GM18858 (cell line): ENCODE measurements around the gene CAMSAP1.
"Not testable (repeated sequence)": the region's sequence is repeated elsewhere in the genome, so short reads cannot be mapped to it uniquely, and the experiment has no call there.

ENCODE experiments used
- ATAC-seq: cut with Tn5 transposase; IDR thresholded peaks from one replicate; pipeline ENCODE4 v1.9.1; 2021; ENCODE audit not compliant: unreplicated experiment

The CAMSAP1 gene

DNA sequence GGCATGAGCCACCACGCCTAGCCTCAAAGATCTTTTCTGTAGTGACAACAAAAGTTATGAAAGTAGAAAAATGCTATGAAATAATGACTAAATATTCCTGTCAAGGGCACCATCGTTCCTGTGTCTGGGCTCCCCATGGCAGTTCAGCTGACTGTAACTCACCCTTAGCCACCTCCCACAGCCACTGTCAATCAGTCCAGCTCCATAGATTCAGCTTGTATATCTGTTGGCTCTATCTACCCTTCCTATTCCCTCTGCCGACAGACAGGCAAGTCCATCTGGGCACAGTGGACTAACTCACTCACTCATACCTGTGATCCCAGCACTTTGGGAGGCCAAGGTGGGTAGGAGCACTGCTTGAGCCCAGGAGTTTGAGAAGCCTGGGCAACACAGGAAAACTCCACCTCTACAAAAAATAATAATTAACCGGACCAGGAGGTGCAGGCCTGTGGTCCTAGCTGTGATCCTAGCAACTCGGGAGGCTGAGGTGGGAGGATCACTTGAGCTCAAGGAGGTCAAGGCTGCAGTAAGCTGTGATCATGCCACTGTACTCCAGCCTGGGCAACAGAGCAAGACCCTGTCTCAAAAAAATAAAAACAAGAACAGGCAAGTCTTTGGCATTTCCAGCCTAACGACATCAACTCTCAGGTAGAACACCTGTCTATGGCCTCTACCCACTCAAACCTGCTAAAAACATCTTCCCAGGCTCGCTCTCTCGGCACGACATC, 6.2 kb downstream of the CAMSAP1 start:
- ATAC-seq: no peak

DNA sequence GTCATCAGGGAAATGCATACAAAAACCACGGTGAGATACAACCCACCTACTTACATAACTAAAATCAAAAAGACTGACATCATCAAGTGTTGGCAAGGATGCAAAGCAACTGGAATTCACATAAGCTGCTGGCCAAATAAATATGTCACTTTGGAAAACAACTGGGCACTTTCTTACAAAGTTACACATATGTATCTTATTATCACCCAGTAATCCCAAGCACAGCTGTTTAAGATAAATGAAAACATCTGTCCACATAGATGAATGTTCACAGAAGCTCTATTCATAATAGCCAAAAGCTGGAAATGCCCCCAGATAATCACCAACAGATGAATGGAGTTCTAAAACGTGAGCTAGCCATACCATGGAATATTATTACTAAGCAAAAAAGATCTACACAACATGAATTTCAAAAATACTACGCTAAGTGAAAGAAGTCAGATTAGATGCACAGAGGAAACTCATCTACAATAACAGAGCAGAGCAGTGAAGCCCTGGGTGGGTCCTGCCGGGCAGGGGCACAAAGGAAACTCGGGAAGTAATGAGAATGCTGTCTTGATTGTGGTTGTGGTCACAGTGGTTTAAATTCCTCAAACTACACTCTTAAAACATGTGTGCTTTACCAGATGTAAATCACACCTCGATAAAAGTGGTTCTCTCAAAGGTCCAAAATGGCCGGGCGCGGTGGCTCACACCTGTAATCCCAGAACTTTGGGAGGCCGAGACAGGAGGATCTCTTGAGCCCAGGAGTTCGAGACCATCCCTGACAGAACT, 8.5 kb downstream of the CAMSAP1 start:
- no peak for ATAC-seq

DNA sequence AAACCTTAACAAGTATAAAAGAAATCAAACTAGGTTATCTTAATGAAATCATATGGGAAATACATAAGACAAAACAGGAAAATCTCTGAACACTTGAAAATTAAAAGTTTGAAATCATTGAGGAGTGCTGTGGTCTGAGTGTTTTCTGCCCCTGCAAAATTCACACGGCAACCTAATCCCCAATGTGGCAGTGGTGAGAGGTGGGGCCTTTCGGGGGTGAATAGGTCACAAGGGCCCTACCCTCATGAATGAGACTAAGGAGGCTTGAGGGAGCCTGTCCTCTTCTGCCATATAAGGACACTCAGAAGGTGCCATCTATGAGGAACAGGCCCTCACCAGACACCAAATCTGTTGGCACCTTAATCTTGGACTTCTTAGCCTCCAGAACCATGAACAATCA, 10.7 kb downstream of the CAMSAP1 start:
- ATAC-seq: no peak

DNA sequence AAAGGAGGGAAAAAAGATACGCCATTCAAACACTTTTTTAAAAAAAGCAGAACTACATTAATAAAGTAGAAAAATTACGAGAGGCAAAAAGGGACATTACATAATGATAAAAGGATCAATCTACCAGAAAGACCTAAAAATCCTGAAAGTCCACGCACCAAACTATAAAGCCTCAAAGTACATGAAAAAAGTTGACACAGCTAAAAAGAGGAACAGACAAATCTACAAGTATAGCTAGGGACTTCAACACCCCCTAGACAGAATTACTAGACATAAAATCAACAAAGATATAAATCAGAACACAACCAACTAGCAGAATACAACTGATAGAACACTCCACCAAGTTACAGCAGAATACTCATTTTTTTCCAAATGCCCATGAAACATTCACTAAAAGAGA, 11.1 kb downstream of the CAMSAP1 start:
- no peak for ATAC-seq

DNA sequence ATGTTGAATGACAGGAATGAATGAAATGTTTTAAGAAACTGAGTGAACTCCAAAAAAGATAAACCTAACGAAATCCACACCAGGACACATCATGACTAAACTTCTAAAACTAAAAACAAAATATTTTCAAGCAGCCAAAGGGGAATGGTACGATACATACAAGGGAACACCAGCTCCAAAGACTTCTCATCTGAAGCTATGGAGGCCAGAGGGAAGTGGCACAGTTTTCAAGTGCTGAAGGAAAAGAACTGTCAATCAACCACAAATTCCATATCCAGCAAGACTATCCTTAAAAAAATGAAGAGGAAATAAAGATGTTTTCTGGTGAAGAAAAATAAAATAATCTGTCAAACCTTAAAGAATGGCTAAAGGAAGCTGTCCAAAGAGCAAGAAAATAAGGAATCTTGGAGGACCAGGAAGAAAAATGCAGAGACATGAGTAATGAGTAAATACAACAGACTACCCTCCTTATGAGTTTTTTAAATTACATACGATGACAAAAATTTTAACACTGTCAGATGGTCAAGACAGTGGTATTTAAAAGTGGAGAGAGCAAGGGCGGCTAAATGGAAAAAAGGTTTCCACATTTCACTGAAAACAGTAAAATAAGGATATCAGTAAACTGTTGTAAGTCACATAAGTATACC, 12.0 kb downstream of the CAMSAP1 start:
- ATAC-seq: no peak

DNA sequence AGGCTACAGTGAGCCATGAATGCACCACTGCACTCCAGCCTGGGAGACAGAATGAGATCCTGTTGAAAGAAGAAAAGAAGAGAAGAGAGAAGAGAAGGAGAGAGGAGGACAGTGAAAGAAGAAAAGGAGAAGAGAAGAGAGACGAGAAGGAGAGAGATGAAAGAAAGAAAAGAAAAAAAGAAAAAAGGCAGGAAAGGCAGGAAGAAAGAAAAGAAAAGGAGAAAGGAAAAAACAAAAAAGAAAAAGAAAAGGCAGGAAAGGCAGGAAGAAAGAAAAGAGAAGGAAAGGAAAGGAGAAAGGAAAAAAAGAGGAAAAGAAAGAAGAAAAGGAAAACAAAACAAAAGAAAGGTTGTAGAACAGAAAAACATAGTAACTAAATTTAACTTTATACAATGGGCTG, 14.2 kb downstream of the CAMSAP1 start:
- no peak for ATAC-seq

DNA sequence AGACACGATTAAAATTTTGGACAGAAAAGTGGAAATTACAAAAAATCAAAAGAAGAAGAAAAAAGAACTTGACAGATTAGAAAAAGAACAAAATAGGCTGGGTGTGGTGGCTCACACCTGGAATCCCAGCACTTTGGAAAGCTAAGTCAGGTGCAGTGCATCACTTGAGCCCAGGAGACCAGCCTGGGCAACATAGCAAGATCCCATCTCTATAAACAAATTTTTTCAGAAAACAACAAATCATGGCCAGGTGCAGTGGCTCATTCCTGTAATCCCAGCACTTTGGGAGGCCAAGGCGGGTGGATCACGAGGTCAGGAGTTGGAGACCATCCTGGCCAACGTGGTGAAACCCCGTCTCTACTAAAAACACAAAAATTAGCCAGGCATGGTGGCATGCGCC, 15.0 kb downstream of the CAMSAP1 start:
- ATAC-seq: not testable (repeated sequence)

DNA sequence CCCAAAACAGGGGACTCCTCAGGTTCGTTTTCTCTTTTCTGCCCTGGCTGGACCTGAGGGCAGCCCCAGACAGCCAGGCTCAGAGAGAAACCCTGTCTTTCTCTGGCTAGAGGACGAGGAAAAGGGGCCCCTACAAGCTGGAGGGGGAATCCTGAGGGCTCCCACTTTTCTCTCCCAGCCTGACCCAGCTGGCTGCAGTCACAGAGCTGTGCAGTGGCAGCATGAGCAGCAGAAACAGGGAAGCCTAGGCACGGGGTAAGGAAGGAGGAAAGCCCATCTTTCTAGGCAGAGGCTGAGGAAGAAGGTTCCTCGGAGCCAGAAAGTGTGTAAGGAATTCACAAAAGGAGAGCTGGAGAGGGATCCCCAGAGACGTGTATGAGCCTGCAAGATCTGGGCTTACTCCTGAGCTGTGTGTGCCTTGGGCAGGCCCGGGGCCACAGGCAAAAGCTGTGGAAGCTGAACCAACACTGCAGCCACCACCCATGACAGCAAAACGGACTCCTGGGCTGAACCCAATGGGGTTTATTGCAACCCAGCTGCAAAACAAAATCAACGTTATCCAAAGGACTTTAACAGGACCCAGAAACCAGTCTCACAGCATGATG, 16.2 kb downstream of the CAMSAP1 start:
- ATAC-seq: no peak

DNA sequence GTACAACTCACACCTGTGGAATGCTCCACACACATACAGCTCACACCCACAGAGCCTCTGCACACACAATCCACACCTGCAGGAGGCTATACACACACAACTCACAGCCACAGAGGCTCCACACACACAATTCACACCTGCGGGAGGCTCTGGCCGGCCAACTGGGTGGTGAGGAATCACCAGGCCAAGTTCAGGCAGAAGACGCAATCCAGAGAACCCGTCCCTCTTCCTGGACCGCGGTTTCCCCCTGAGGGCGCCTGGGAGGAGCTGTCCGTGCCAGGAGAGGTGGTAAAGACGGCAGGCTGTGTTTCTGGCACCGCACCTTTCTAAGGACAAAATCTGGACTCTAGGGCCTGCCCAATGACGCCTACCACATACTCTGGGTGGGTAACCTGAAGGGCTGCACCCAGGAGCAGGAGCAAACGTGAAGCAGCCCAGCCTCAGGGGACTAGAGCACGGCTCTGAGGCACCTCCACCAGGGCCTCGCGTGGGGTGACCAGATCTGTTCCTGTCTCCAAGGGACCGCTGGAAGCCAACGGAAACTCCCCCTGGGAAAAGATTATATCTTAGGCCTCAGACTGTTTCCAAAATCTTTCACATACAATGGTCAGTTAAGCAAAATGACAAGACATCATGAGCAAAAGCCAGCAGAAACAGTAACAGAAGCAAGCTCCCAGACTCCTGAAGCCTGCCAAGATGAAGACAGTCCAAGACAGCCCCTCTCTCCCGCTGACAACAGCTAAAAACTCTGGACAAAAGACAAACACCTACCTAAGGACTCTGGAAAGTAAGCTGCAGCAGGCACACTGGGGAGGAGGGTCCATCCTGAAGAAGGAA, 16.9 kb downstream of the CAMSAP1 start:
- no peak for ATAC-seq

DNA sequence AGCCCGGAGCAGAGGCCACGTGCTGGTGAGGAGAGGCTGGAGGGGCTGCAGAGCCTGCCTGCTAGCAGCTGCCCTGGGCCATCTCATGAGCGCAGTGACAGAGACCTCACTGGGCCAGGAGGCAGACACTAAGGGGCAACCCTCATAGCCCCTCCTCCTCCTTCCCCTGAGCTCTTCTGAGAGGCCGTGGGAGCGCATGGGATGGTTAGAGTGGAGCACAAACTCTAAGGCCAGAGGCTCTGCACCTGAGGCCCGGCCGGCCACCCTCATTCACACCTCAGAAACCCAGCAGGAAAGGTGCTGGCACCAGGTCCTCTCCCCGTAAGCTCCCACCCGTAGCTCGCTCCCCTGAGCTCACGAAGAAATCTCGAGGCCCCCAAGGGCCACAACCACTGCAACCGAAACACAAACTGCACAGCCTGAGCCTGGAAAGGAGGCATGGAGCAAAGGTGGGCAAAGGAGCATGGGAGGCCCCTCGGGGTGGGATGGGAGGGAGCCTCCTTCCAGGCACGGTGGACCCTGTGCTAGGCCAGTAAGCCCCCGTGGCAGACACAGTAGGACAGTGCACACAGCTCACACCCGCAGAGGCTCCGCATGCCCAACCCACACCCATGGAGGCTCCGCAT, 17.7 kb downstream of the CAMSAP1 start:
- no peak for ATAC-seq

DNA sequence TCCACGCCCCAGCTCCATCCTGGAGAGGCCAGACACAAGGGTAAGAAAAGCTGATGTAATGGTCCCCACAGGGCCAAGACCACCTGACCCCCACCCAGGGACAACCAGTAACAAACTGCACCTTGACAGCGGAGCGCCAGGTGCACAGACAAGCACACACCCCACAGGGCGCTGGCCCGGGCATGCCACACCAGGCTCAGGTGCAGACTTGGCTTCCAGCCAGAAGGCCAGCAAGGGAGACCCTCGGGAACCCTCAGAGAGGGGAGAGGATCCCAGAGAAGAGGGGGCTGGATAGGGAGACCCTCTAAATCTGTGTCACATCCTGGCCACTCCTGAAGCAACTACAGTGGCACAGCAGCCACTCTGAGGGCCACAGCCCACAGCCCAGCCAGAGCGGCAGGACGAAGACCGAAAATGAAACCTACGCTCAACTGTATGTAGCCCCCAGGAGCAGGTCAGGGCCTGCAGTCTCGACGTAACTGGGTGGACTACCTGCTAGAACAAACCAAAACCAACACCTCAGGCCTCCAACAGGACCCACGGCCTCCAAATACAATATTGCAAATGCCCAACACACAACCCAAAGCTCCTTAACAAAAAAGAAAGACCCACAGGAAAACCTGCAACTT, 18.5 kb downstream of the CAMSAP1 start:
- no peak for ATAC-seq

DNA sequence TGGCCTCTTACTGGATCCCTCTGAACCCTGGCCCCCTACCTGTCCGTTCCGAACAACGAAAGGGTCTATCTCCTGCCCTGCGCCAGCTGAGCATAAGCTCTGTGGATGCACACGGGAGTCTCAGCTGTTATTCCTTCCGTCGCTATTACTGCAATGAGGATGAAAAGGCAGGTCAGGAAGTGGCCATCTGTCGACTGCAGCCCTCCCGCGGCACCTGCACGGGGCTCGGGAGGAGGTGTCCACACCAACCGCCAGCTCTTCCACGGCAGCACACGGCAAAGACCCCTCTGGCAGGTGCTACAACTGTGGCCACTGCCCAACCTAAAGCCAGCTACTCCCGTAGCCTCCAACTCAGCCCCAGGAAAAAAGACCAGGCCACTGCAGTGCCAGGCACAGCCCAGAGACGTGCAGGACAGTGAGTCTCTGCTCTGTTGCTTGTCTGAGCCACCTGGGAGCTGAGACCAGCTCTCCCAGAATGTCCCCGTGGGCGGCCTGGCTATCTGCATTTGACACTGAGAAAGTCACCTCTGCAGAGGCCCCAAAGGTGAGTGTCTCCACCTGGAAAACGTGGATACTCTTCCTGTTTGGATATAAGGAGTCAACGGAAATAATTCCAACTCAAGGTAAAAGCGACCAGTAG, 19.1 kb downstream of the CAMSAP1 start:
- ATAC-seq: no peak

DNA sequence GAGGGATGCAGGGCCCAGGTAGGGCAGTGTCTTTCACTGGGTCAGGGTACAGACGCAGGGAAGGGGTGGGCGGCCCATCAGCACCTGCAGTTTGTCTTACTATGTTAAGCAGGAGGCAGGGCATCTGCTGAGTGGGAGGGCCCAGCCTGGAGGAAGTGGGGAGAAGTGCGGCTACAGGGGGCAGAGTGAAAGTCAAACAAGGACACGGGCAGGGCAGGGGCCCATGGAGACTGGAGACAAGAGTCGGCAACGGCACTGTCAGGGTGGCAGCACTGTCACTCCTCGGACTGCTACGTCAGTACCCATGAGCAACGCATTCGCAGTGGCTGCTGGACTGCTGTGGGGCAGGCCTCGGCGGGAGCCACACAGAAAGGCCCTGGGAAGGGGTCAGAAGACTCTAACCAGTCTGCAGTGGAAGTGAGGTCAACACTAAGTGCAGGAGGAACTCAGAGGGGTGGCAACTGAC, 19.7 kb downstream of the CAMSAP1 start:
- ATAC-seq: no peak

DNA sequence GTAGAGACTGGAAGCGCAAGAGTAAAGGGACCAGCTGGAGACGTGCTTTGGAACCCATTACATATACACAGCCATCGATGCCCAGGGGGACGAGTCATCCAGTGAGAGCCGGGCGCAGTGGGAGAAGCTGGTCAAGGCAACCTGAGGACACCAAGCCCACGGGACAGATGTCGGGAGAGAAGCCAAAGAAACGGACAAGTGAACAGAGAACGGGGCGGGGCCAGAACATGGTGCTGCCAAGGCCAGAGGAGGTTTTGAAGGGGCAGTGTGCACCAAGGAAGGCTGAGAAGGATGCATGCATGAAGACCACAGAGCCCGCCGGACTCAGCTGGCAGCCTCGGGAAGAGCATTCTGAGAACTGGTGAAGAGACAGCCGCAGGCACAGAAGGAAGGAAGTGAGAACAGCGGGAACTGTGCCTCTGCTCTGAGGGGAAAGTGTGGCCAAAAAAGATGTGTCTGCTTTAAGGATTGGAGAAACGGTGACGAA, 20.3 kb downstream of the CAMSAP1 start:
- no peak for ATAC-seq

DNA sequence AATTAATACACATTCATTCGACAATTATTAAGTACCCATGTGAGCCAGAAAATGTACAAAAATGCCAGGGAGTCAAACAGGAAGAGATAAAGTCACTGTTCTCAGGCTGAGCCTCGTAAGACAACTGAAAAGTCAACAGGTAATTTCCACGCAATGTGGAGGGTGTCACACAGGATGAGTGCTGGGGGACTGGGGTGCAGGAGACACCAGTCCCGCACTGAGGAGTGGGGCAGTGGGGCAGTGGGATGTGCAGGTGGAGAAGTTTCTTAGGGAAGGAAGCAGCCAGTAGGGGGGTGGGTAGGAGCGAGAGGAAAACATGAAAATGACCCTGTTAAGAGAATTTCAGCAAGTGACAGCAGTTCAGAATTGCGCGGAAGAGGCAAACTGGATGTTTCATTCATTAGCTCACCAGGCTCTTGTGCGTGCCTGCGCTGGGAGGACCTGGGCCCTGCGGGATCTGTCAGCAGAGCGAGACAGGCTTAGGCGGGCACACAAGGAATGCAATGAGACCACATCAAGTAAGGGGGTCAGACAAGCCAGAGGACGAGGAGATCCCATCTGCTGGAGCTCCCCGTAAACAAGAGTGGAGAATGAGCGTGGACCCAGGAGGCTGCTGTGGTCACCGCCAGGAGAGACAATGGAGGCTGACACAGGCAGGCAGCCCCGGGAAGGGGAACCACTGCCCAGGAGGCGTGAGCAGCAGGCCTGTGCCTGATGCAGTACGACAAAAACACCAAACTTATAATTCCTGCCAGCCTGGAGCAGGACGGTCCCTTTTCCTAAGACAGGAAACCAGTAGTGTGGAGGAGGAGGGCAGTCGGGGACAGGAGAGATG, 21.0 kb downstream of the CAMSAP1 start:
- no peak for ATAC-seq

DNA sequence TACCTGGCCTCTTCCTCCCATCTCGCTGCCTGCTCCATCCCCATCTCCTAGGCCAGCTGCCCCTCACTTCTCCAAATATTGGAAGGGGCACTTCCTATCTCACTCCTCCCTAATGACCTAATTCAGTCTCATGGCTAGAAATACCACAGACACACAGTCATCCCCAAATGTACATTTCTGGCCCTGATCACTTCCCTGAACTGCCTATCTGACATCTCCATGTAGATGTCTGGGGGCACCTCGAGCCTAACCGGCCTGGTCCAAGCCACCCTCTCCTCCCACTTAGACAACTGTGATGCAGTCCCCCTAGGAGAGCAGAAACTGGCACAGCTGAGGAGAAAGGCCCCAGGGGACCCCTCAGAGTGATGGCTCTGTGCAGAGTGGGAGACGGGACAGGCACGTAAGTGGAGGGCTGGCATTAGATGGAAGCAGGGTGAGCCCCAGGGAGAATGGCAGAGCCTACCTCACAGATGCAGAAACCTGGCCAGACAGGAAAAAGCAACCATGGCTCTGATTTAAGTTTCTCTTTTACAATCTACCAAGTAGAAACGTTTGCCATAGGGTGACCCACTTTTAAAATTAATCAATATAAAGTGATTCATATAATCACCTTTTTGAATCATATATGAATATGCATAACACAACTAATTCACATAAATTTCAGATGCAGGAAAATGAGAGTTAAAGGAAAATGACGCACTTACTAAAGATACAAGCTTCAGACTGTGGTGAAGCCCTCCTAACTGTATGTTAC, 22.1 kb downstream of the CAMSAP1 start:
- ATAC-seq: no peak

DNA sequence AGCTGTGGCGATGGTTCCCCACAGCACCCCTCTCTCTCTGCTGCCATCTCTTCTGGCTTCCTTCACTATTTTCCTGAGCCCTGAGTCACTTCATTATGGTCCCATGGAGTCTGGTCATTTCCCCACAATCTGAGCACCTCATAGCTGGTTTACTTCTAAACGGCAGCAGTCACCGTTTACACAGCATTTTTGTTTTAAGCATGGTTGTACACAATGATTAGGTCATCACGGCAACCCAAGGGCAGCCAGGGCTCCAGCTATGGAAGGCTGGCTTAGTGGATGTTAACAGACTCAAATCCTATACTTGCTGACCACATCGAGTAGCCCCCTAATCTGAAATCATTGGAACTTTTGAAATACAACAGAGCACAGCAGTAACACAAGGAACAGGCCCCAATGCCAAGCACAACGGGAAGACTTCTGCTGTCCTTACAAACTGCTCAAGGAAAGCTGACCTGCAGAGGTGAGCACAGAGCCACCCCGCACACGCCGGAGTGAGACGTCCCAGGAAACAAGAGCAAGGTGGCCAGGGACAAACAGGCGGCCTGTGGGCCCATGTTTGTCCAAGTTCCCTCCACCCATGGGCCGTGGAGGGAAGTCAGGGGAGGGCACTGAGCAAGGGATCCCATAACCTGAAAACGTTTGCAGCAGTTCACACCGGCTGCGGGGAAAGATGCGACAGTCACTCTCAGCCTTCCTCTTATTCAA, 22.9 kb downstream of the CAMSAP1 start:
- ATAC-seq: no peak
